NCI-H2029 (cell line): ENCODE data around the gene INF2.

Experiments used
- DNase-seq: peaks from one replicate; lab custom pipeline; 2025; lab: John Stamatoyannopoulos, UW

INF2 gene

GRCh38 chr14:104770851-104771272, 81.4 kb downstream of the INF2 start:
- no peak for DNase-seq

- no peak for DNase-seq
Observed at GRCh38 chr14:104771374-104771773, 82.0 kb downstream of the INF2 start.
